ENCODE measurements around the gene ADAMTS12. TPM values are rescaled to one million over a fixed set of nuclear protein-coding genes. Genes with fewer than 3 reads are reported as not detected.

ADAMTS12 gene
- total RNA-seq, 1 experiment from 2014 or later = 6.2 TPM

DNA sequence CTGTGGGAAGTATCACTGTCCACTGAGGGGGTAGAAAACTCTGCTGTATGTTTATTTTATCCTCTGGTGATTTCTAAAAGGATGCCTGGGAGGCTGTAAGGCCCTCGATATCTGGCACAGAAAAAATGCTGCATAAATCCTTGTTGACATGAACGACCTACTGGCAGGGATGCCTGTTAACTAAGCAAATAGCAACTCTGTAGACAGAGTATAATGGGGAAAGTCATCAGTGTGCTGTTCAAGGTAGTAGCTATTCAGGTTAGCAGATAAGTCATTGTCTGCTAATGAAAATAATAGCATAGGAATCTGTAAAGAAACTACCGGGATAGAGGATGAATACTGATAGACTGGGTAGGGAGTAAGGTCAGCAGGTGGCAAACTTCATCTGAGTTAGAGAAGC is 256.2 kb downstream of the ADAMTS12 start:
- Mint-ChIP-seq H3K4me3 (no peak overlapping the region), H3K4me1 (peaks cover 0 to 4% of the 10 kb centered on the region in 2 experiments; a peak in 3 of 4 replicates), H3K36me3 (ENCODE audit: insufficient read depth in 1 of 3, low read depth in 3 of 3) (no peaks in the 10 kb centered on the region), H3K9me3 (no peaks in the 10 kb centered on the region), H3K27me3 (ENCODE audit: low read depth) (no peaks in the 10 kb centered on the region), H3K27ac (no peak overlapping the region)
- no peak overlapping the region for H3K27ac ChIP-seq (ENCODE audit: insufficient read length, low read depth, low read length)
- H3K56ac ChIP-seq (ENCODE audit: insufficient read length, low read depth, low read length) = no peak overlapping the region
- H3K27me3 ChIP-seq (ENCODE audit: insufficient read depth, low read length) = no peaks in the 10 kb centered on the region
- TF ChIP-seq, protein P1, sequence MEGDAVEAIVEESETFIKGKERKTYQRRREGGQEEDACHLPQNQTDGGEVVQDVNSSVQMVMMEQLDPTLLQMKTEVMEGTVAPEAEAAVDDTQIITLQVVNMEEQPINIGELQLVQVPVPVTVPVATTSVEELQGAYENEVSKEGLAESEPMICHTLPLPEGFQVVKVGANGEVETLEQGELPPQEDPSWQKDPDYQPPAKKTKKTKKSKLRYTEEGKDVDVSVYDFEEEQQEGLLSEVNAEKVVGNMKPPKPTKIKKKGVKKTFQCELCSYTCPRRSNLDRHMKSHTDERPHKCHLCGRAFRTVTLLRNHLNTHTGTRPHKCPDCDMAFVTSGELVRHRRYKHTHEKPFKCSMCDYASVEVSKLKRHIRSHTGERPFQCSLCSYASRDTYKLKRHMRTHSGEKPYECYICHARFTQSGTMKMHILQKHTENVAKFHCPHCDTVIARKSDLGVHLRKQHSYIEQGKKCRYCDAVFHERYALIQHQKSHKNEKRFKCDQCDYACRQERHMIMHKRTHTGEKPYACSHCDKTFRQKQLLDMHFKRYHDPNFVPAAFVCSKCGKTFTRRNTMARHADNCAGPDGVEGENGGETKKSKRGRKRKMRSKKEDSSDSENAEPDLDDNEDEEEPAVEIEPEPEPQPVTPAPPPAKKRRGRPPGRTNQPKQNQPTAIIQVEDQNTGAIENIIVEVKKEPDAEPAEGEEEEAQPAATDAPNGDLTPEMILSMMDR (conservative IDR thresholded peaks at IDR 0.05) = no peak
- H3T11ph ChIP-seq (ENCODE audit: low read length) = no peak overlapping the region
- no peaks in the 10 kb centered on the region for H3K4me1 ChIP-seq (ENCODE audit: insufficient read depth, low read length)
- H3K23me2 ChIP-seq (ENCODE audit: insufficient read length, low read depth, low read length, poor library complexity, severe bottlenecking) = peaks cover 2% of the 10 kb centered on the region
- DNase-seq = no peak
- no peaks in the 10 kb centered on the region for H3K79me2 ChIP-seq (ENCODE audit: insufficient read depth, low read length)
- no peak overlapping the region for H2BK5ac ChIP-seq (ENCODE audit: insufficient read length, low read length)
- H4K5ac ChIP-seq (ENCODE audit: insufficient read length, low read depth, low read length) = no peak overlapping the region
- H4K91ac ChIP-seq (ENCODE audit: insufficient read length, low read depth, low read length) = no peak overlapping the region
- no peak overlapping the region for H3K18ac ChIP-seq (ENCODE audit: insufficient read length, low read depth, low read length)
- H2BK15ac ChIP-seq (ENCODE audit: low read depth, low read length) = no peak overlapping the region
- no peak overlapping the region for H2BK120ac ChIP-seq (ENCODE audit: low read depth, low read length, poor library complexity, severe bottlenecking)
- WGBS (ENCODE audit: extremely low coverage, insufficient read length, low lambda C conversion rate) = no CpG with 5 or more reads among the region's 3 CpGs
- H4K20me1 ChIP-seq (ENCODE audit: control insufficient read depth, insufficient read depth, insufficient read length) = no peaks in the 10 kb centered on the region
- H3K9ac ChIP-seq (ENCODE audit: extremely low read depth, insufficient read length, low read length) = no peak overlapping the region
- H3K79me1 ChIP-seq (ENCODE audit: insufficient read depth, low read depth, low read length, poor library complexity, severe bottlenecking) = no peaks in the 10 kb centered on the region
- no peak overlapping the region for H2AFZ ChIP-seq (ENCODE audit: low read length)
- H3K4ac ChIP-seq (ENCODE audit: low read depth, low read length) = no peak overlapping the region
- no peak overlapping the region for H2BK12ac ChIP-seq (ENCODE audit: insufficient read length, low read depth, low read length)
- no peak overlapping the region for H3K14ac ChIP-seq (ENCODE audit: insufficient read depth, low read length)
- no peak overlapping the region for H2AK5ac ChIP-seq (ENCODE audit: insufficient read length, low read length)
- no peak overlapping the region for H3K4me2 ChIP-seq (ENCODE audit: insufficient read depth, insufficient read length, low read length)
- no peak overlapping the region for H3K23ac ChIP-seq (ENCODE audit: insufficient read length, low read depth, low read length)
- H2BK20ac ChIP-seq (ENCODE audit: low read depth, low read length, poor library complexity, severe bottlenecking) = no peak overlapping the region
- no peaks in the 10 kb centered on the region for H3K9me3 ChIP-seq (ENCODE audit: control insufficient read depth, low read depth, low read length)
- H4K8ac ChIP-seq (replicated peaks; ENCODE audit: insufficient read length, low read depth, low read length) = no peak overlapping the region

Measured in H9 (cell line).